NCI-H226 (cell line): ENCODE results near the gene IMP3.

ENCODE experiments used
- DNase-seq: peaks from one replicate; pipeline ENCODE4 v3.0.0-alpha.2; 2015

Gene IMP3

GRCh38 chr15:75620841-75621391, 19.1 kb downstream of the IMP3 start:
- DNase-seq, result peak; percentile 93

- peak; percentile 77 for DNase-seq
Observed at GRCh38 chr15:75620058-75620820, 19.8 kb downstream of the IMP3 start.

DNA sequence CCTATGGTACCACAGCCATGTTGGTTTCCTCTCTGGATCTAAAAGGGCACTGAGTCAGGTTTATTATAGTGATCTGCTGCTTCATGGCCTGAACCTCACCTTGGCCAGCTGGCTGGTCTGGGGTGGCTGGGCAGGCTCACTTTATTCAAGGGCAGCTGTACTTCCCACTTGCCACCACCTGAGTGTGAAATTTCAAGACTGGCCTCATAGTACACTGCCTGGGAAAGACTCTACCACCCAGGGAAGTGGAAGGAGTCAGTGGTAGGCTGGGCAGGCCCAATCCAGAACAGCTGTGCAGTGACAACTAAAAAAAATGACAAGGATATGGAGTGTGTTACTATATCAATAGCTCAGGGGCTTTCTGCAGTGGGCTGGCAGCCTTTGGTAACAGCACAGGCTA, 23.3 kb downstream of the IMP3 start:
- DNase-seq, result no peak

- DNase-seq, result peak; percentile 48
Observed at GRCh38 chr15:75606711-75607699, 33.0 kb downstream of the IMP3 start.

GRCh38 chr15:75606026-75606425, 34.0 kb downstream of the IMP3 start:
- no peak for DNase-seq

DNA sequence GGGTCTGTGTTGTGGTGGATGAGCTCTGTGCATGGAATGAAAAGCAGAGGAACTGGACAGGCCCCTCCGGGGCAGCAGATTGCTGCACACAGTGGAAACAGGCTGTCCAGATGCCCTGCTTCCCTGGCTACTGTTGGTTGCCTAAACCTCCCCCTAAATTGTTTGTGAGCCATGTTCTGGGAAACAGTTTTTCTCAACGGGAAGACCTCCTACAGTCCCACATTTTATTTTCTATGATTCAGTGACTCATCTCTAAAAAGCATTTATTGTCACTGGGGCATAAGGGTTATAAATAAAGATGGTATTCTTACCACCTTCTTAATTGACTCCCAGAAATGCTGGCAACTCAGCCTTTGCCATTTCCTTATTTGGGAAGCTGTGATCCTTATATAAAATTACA, 40.6 kb downstream of the IMP3 start:
- DNase-seq, result no peak

- no peak for DNase-seq
Observed at GRCh38 chr15:75598361-75598760, 41.7 kb downstream of the IMP3 start.

- DNase-seq, result no peak
Observed at GRCh38 chr15:75597667-75598341, 42.2 kb downstream of the IMP3 start.

DNA sequence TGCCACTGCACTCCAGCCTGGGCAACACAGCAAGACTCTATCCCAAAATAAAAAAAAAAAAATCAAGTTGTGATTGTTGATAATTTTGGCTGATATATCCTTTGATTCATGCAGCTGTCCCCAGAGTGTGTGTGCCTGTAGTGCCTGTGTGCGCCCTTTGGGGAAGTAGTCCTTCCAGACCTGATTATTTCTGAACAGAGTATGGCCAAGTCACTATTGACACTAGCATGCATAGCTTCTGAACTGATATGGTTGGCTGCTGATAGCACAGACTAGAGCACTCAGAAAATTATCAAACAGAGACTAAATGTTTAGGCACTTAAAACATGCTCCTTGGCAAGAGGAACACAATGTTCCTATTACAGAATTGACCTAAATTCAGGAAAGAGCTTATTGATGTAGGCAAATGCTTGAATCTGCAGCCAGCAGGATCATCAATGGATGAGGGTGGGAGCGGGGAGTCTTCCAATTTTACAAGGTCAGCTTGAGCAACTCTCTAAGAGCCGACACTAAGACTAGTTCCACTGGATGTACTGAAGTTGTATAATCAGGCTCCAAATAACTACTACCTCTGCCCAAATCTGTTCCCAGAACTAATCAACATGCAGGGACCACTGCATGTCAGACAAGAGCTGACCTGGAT, 43.2 kb downstream of the IMP3 start:
- DNase-seq, result no peak

GRCh38 chr15:75594276-75594675, 45.7 kb downstream of the IMP3 start:
- no peak for DNase-seq

DNA sequence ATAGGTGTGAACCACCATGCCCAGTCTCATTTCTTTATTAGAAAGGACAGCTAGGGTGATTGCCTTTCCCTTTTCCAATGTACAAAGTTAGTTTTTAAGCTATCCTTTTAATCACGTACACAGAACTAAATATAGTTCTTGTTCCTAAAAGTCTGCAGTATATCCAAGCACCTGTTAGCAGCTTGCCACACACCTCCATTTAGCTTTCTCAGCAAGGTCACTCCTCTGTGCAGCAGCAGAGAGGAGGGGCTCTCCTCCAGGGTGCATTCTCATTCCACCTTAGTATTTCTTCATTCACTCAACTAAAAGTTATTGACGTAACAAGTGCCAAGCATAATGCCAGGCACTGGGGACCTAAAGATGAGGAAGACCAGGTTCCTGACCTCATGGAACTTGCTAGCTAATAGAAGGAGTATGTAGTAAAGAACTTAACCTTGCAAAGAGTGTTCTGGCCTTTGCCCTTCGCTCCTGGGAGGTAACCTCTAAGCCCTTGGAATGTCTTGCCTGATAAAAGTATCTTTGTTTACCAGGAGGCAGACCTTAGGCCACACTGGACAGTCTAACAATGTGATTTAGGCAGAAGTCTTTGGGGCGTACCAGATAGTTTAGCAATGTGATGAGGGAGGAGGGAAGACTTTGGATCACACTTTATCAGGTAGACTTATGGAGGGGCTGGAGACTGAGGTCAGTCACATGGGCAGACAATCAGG, 48.2 kb downstream of the IMP3 start:
- DNase-seq, result no peak

GRCh38 chr15:75590239-75590638, 49.8 kb downstream of the IMP3 start:
- no peak for DNase-seq
